ENCODE measurements around the gene DMWD. TPM values are rescaled to one million over a fixed set of nuclear protein-coding genes. Genes with fewer than 3 reads are reported as not detected.

Gene DMWD
- total and polyA plus RNA-seq, 2 of the 4 experiments (the other 2 are of a cell fraction) = 9.7 to 28.5 TPM

DNA sequence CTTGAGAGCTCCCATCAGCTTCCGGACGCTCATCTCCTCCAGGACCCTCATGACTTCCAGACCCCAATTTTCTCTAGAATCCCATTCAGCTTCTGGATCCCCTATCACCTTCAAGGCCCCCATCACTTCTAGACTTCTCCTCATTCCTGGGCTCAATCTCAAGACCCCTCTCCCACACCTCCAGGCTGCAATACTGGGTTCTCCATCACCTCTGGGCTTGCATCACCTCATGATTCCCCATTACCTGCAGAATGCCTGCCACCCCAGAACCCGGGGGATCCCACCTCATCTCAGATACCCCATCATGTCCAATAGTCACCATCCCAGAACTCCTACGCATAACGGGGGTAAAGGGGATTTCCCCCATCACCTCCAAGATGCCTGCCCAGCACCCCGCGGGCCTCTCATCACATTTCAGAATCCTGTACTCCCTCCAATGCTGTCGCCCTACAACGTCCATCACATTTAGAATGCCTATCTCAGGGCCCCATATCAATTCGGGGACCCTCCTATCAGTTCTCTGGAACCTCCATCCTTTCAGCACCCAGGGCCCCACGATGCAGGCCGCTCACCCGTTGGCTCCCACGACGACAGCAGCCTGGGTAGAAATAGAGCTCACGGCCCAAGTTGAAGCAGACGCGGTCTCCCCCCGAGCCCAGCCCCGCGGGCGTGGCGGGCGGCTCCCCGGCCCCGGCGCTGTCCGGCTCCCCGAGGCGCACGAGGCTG, 738 bp downstream of the DMWD start:
- H2AFZ ChIP-seq (replicated peaks; ENCODE audit: low read length, poor library complexity) = peak overlapping the region; percentile 94
- no peak overlapping the region for H2BK15ac ChIP-seq (ENCODE audit: low read depth, low read length)
- DNase-seq (no peak), ATAC-seq (ENCODE audit: low read depth) (peak; percentile 48; the same call in 1 of the 2 replicates)
- in situ Hi-C loops (cut with MboI; ENCODE audit: low sequenced_read_pairs) = no loop called here
- peak overlapping the region; percentile 83 for H3K56ac ChIP-seq (ENCODE audit: extremely low read depth, insufficient read depth, low read length)
- no peaks in the 10 kb centered on the region for H3K9me3 ChIP-seq (ENCODE audit: control insufficient read depth, insufficient read depth, low read length)
- H4K91ac ChIP-seq (ENCODE audit: insufficient read depth, low read depth, low read length) = peak overlapping the region; percentile 70
- peak overlapping the region; percentile 77 for H2BK5ac ChIP-seq (ENCODE audit: low read depth, low read length, poor library complexity, severe bottlenecking)
- peak overlapping the region; percentile 94 for H3K14ac ChIP-seq (replicated peaks; ENCODE audit: low read depth, low read length)
- H3K9me1 ChIP-seq (ENCODE audit: insufficient read depth, low read length) = peaks cover 5% of the 10 kb centered on the region
- WGBS, 2 experiments (ENCODE audit: extremely low coverage in 2 of 2, insufficient read length in 1 of 2) = 11% methylated on average over 15 of the region's 31 CpGs; no CpG with 5 or more reads in 1 of the 2 experiments
- H4K20me1 ChIP-seq (ENCODE audit: insufficient read depth, low read length) = peaks cover 4% of the 10 kb centered on the region; the same call in 1 of the 2 replicates
- no peaks in the 10 kb centered on the region for H3K27me3 ChIP-seq (ENCODE audit: control insufficient read depth, insufficient read depth, low read length)
- H3K18ac ChIP-seq (ENCODE audit: low read depth, low read length) = no peak overlapping the region
- ChIA-PET POLR2A (ENCODE audit: unreplicated experiment) (interaction anchor here (0.5 kb wide), 1 partner anchor 9 kb away, joined by 8 read pairs; the partner anchor contains the start of gene DMPK), CTCF (interaction anchor here (0.6 kb wide), 1 partner anchor 21 kb away, joined by 4 read pairs; no protein-coding TSS in a partner anchor)
- peak; percentile 42; the same call in 1 of the 2 replicates for TF ChIP-seq MXI1 (IDR thresholded peaks at IDR 0.05; ENCODE audit: borderline replicate concordance, low read depth, low read length)
- TF ChIP-seq, protein P1, sequence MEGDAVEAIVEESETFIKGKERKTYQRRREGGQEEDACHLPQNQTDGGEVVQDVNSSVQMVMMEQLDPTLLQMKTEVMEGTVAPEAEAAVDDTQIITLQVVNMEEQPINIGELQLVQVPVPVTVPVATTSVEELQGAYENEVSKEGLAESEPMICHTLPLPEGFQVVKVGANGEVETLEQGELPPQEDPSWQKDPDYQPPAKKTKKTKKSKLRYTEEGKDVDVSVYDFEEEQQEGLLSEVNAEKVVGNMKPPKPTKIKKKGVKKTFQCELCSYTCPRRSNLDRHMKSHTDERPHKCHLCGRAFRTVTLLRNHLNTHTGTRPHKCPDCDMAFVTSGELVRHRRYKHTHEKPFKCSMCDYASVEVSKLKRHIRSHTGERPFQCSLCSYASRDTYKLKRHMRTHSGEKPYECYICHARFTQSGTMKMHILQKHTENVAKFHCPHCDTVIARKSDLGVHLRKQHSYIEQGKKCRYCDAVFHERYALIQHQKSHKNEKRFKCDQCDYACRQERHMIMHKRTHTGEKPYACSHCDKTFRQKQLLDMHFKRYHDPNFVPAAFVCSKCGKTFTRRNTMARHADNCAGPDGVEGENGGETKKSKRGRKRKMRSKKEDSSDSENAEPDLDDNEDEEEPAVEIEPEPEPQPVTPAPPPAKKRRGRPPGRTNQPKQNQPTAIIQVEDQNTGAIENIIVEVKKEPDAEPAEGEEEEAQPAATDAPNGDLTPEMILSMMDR (conservative IDR thresholded peaks at IDR 0.05; ENCODE audit: low read depth, low read length) = no peak
- peaks cover 6% of the 10 kb centered on the region for H3K4me1 ChIP-seq (ENCODE audit: control insufficient read depth, insufficient read depth, low read length)
- H3K4me2 ChIP-seq (ENCODE audit: low read depth, low read length) = peak overlapping the region; percentile 98
- H3K79me1 ChIP-seq (ENCODE audit: low read depth in 1 of 2, low read length in 2 of 2) = peaks cover 13 to 48% of the 10 kb centered on the region in 2 experiments
- peak overlapping the region; percentile 50 to 84; a peak in 2 of 4 replicates for H4K8ac ChIP-seq (ENCODE audit: low read depth in 2 of 2, low read length in 2 of 2)
- H2AK5ac ChIP-seq (ENCODE audit: low read depth, low read length) = peak overlapping the region; percentile 98
- H2BK20ac ChIP-seq (ENCODE audit: low read depth, low read length) = no peak overlapping the region
- peak overlapping the region; percentile 95 for H2AK9ac ChIP-seq (replicated peaks; ENCODE audit: low read depth, low read length, poor library complexity)
- no TSS peak for BruUV-seq (replicated peaks)
- peaks cover 28% of the 10 kb centered on the region for H3K36me3 ChIP-seq (ENCODE audit: control insufficient read depth, insufficient read depth, low read length)
- H3K4me3 ChIP-seq (ENCODE audit: insufficient read depth, low read depth, low read length) = peak overlapping the region; percentile 82
- intact Hi-C loops (cut with micrococcal nuclease) = no loop called here
- H3K9ac ChIP-seq (ENCODE audit: low read depth, low read length) = peak overlapping the region; percentile 90
- H4K5ac ChIP-seq (ENCODE audit: low read depth, low read length) = peak overlapping the region; percentile 6; the same call in 1 of the 2 replicates
- H2BK120ac ChIP-seq (ENCODE audit: low read depth, low read length) = peak overlapping the region; percentile 36; the same call in 1 of the 2 replicates
- H3K23ac ChIP-seq (ENCODE audit: low read depth, low read length) = peak overlapping the region; percentile 90
- H3K4ac ChIP-seq (ENCODE audit: low read depth, low read length) = peak overlapping the region; percentile 86
- dilution Hi-C loops (cut with HindIII; ENCODE audit: low sequenced_read_pairs, unreplicated experiment) = no loop called here
- H3K27ac ChIP-seq (ENCODE audit: insufficient read depth, low read length) = peak overlapping the region; percentile 84
